K562 (cell line): Measurements from ENCODE around the gene COX11. TPM values are rescaled to one million over a fixed set of nuclear protein-coding genes. Genes with fewer than 3 reads are reported as not detected.

Source experiments
- ATAC-seq: fragments of 200-7000 bp; cut with Tn5 transposase; 3 replicates; pipeline ENCODE4 v1.9.1; 2020; ENCODE audit warnings: moderate library complexity
- BruUV-seq: library from RNA; stranded (reverse); fragments of 400-500 nt; replicated peaks from 2 replicates; lab custom pipeline; 2021; lab: Mats Ljungman, UMichigan
- CTCF ChIA-PET: fragments of 300-600 bp; formaldehyde crosslinking; extraction: SDS; loops from one replicate; lab custom pipeline; 2021; ENCODE audit warnings: low intra/inter-chr PET ratio; lab: Yijun Ruan, JAX
- POLR2A ChIA-PET: fragments of 300-600, 350-650 bp; sonication (Branson Sonifier 250); formaldehyde crosslinking; extraction: SDS; loops from one replicate; lab custom pipeline; 2021; ENCODE audit warnings: antibody characterized with exemption, inconsistent platforms; lab: Yijun Ruan, JAX
- DNase-seq, 4 experiments: peaks; one replicate each; pipeline versions ENCODE4 v3.0.0 to v3.0.0-alpha.2; 2011 to 2018; ENCODE audit warnings: low spot score in 3 of 4, mixed read lengths in 3 of 4; ENCODE audit errors: extremely low read depth in 1 of 4
- FAIRE-seq: peaks from 2 replicates; lab custom pipeline; 2011; peaks lifted over from hg19 to GRCh38; lab: Jason Lieb, UNC
- H2AFZ ChIP-seq: 2 replicates; pipeline ENCODE4 v1.6.0; 2011; ENCODE audit warnings: low read depth, low read length, control low read depth, inconsistent platforms
- H3K27ac ChIP-seq: fragments of 200-600 bp; 3 replicates; pipeline ENCODE4 v1.8.0; 2011; ENCODE audit warnings: low read depth, mild to moderate bottlenecking, control low read depth, inconsistent platforms, low read length, moderate library complexity, mixed read lengths; ENCODE audit errors: extremely low read depth
- H3K27me3 ChIP-seq, 2 experiments: fragments of 300-600 bp in 1 of 2; 2 replicates in 1 of 2; 3 replicates in 1 of 2; pipeline versions ENCODE4 v1.6.0 to v1.8.0; 2011; ENCODE audit warnings: inconsistent platforms in 2 of 2, low read length in 2 of 2, mild to moderate bottlenecking in 1 of 2, mixed read lengths in 1 of 2, moderate library complexity in 1 of 2; ENCODE audit not compliant: control insufficient read depth in 2 of 2, insufficient read depth in 2 of 2
- H3K36me3 ChIP-seq: fragments of 300-600 bp; 3 replicates; pipeline ENCODE4 v1.8.0; 2011; ENCODE audit warnings: mild to moderate bottlenecking, low read length, inconsistent platforms; ENCODE audit not compliant: control insufficient read depth, insufficient read depth
- H3K4me1 ChIP-seq, 2 experiments: fragments of 200-600 bp in 1 of 2; replicated peaks in 1 of 2; 2 replicates in 1 of 2; 3 replicates in 1 of 2; pipeline versions ENCODE4 v1.5.1 to v1.8.0; 2011; ENCODE audit warnings: inconsistent platforms in 2 of 2, low read length in 2 of 2, mild to moderate bottlenecking in 1 of 2, mixed read lengths in 1 of 2, moderate library complexity in 1 of 2; ENCODE audit not compliant: control insufficient read depth in 2 of 2, insufficient read depth in 2 of 2
- H3K4me2 ChIP-seq: 2 replicates; pipeline ENCODE4 v1.6.1; 2011; ENCODE audit warnings: low read length, control low read depth, inconsistent platforms, mixed read lengths; ENCODE audit not compliant: insufficient read depth
- H3K4me3 ChIP-seq: fragments of 200-600 bp; sonication (generic), shearing (Covaris generic); 2 replicates; pipeline ENCODE4 v1.5.1; 2016; ENCODE audit warnings: control low read depth, inconsistent platforms
- H3K79me2 ChIP-seq: fragments of 200-600 bp; 3 replicates; pipeline ENCODE4 v1.8.0; 2011; ENCODE audit warnings: low read length, inconsistent platforms; ENCODE audit not compliant: control insufficient read depth, insufficient read depth
- H3K9ac ChIP-seq, 2 experiments: 2 replicates each; pipeline versions ENCODE4 v1.6.0 to v1.6.1; 2011; ENCODE audit warnings: low read depth in 2 of 2, low read length in 2 of 2, control low read depth in 1 of 2, inconsistent platforms in 1 of 2, mild to moderate bottlenecking in 1 of 2, mixed read lengths in 1 of 2; ENCODE audit not compliant: insufficient read depth in 1 of 2
- H3K9me1 ChIP-seq: one replicate; pipeline ENCODE4 v1.6.0; 2011; ENCODE audit warnings: inconsistent platforms, mild to moderate bottlenecking, low read length, moderate library complexity; ENCODE audit not compliant: control insufficient read depth, insufficient read depth
- H3K9me3 ChIP-seq: replicated peaks from 2 replicates; pipeline ENCODE4 v1.5.1; 2011; ENCODE audit warnings: low read depth, low read length, inconsistent platforms; ENCODE audit not compliant: control insufficient read depth, insufficient read depth
- H4K20me1 ChIP-seq: replicated peaks from 2 replicates; pipeline ENCODE4 v1.6.1; 2011; ENCODE audit warnings: low read length, inconsistent platforms, mixed read lengths; ENCODE audit not compliant: control insufficient read depth, insufficient read depth
- BMI1 ChIP-seq: fragments of 150-350 bp; IDR thresholded peaks from 2 replicates; pipeline ENCODE4 v1.6.1; 2014; ENCODE audit warnings: low read length
- PCBP2 ChIP-seq: fragments of 200-400 bp; formaldehyde crosslinking; IDR thresholded peaks from 2 replicates; pipeline ENCODE4 v1.6.1; 2018; ENCODE audit warnings: low read length, low read depth, mild to moderate bottlenecking, moderate library complexity; ENCODE audit not compliant: poor library complexity, severe bottlenecking
- POLR3A ChIP-seq: IDR thresholded peaks from 2 replicates; pipeline ENCODE4 v1.6.1; 2011; ENCODE audit warnings: borderline replicate concordance, mild to moderate bottlenecking, moderate library complexity; ENCODE audit not compliant: insufficient read length, insufficient read depth; ENCODE audit errors: extremely low read depth
- SIN3B ChIP-seq: fragments of 450-650 bp; IDR thresholded peaks from 2 replicates; pipeline ENCODE4 v1.6.1; 2017; ENCODE audit warnings: low read depth, mild to moderate bottlenecking, moderate library complexity
- TARDBP ChIP-seq: fragments of 450-650 bp; IDR thresholded peaks from 2 replicates; pipeline ENCODE4 v1.6.1; 2016
- WGBS: fragments of 100-300 bp; shearing (Covaris generic); methylation state at CpG from one replicate; pipeline ENCODE4 v1.1.6; 2016; ENCODE audit warnings: low coverage, mixed read lengths; ENCODE audit not compliant: insufficient coverage; ENCODE audit errors: missing lambda C conversion rate; 5-methylcytosine and 5-hydroxymethylcytosine counted together
- in situ Hi-C: fragments of 300-500 bp; cut with MboI; formaldehyde crosslinking; loops from 4 replicates; pipeline ENCODE4 v1.15.0; 2018; ENCODE audit warnings: inconsistent platforms, mixed read lengths
- intact Hi-C: fragments of 100-400 bp; cut with micrococcal nuclease; formaldehyde crosslinking; loops from 2 replicates; pipeline ENCODE4 v1.14.2; 2022
- polyA plus RNA-seq, 8 experiments: library from polyadenylated mRNA; depleted of rRNA in 4 of 8; stranded (reverse) in 5 of 8; unstranded in 3 of 8; fragments of >200 nt; fragmentation: Nextera tagmentation in 2 of 8; fragmentation: Illumina TruSeq in 1 of 8; extraction: Ambion mirVana in 2 of 8; extraction: Trizol in 1 of 8; gene quantifications; 2 replicates each; pipeline versions ENCODE4 v1.2.1 to v1.2.3, GENCODE V29; 2011 to 2014; ENCODE audit warnings: inconsistent platforms in 1 of 8, missing spikeins in 1 of 8
- total RNA-seq, 7 experiments: library from RNA; depleted of rRNA in 6 of 7; stranded (reverse); fragments of >200 nt in 6 of 7; fragmentation: Illumina TruSeq in 2 of 7; extraction: Trizol in 2 of 7; gene quantifications; 2 replicates each; pipeline versions ENCODE4 v1.2.1 to v1.2.3, GENCODE V29; 2011 to 2021; ENCODE audit warnings: low replicate concordance in 1 of 7
- TF ChIP-seq, protein P1 (sequence below), 2 experiments: fragments of 450-650 bp; formaldehyde crosslinking in 1 of 2; IDR thresholded peaks; 2 replicates each; pipeline versions ENCODE4 v1.4.0 to v1.6.1; 2014 to 2020; ENCODE audit warnings: mild to moderate bottlenecking in 2 of 2, borderline replicate concordance in 1 of 2, low read depth in 1 of 2
- TF ChIP-seq, protein P2 (sequence below): fragments of 250-450 bp; sonication (Bioruptor Pico); IDR thresholded peaks from 2 replicates; pipeline ENCODE4 v1.5.0; 2021; ENCODE audit warnings: mild to moderate bottlenecking, borderline replicate concordance
- TF ChIP-seq, protein P3 (sequence below): IDR thresholded peaks from 2 replicates; pipeline ENCODE4 v1.6.1; 2012; ENCODE audit warnings: low read depth, low read length, improper control_type of control experiment, borderline replicate concordance

The COX11 gene
- total and polyA plus RNA-seq, 9 of the 15 experiments (the other 6 are each of a cell fraction or from before 2014, with no cell fraction given): 18.5 to 112 (median 30.7) TPM

DNA sequence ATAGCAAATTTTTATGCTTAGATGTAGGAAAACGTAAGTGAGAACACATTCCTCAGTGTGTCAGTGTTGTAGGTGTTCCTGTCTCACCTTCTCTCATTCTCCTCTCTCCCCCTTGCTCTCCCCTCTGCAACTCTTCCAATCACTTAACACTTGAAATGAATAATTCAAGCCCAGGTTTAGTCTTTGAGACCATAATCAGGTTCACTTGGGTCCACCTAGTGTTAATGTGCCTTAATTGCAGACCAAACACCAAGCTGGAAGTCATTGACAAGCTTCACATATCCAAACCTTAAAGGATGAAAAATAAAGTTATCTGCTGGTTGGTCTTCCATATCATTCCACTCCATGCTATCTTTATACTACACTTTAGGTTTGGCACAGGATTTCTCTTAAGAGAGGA lies 37.1 kb upstream of the COX11 start:
- Histone ChIP-seq H2AFZ (no peak overlapping the region), H3K4me2 (no peak overlapping the region), H3K9ac (no peak overlapping the region), H3K9me1 (no peaks in the 10 kb centered on the region), H3K4me3 (no peak overlapping the region), H3K9me3 (no peaks in the 10 kb centered on the region), H4K20me1 (no peaks in the 10 kb centered on the region), H3K27ac (no peak overlapping the region), H3K79me2 (no peaks in the 10 kb centered on the region), H3K4me1 (no peaks in the 10 kb centered on the region), H3K36me3 (peaks cover 19% of the 10 kb centered on the region; the same call in 1 of the 3 replicates), H3K27me3 (no peaks in the 10 kb centered on the region)
- POLR2A ChIA-PET: interaction anchor here (1.4 to 1.5 kb wide), 3 partner anchors 8 to 16 kb away, joined by 3 to 6 read pairs (median 3); no protein-coding TSS in a partner anchor
- CTCF ChIA-PET: no interaction called here
- in situ Hi-C loops: no loop called here
- ATAC-seq (peak; percentile 75), FAIRE-seq (peak; percentile 78), DNase-seq (peak; percentile 7 to 47 (median 12))
- intact Hi-C loops: no loop called here
- WGBS: 100% methylated on average over 1 of the region's 1 CpG
- BruUV-seq: no TSS peak
- TF ChIP-seq TARDBP (no peak), POLR3A (no peak), BMI1 (no peak), PCBP2 (no peak), SIN3B (no peak)
- TF ChIP-seq, protein P1, sequence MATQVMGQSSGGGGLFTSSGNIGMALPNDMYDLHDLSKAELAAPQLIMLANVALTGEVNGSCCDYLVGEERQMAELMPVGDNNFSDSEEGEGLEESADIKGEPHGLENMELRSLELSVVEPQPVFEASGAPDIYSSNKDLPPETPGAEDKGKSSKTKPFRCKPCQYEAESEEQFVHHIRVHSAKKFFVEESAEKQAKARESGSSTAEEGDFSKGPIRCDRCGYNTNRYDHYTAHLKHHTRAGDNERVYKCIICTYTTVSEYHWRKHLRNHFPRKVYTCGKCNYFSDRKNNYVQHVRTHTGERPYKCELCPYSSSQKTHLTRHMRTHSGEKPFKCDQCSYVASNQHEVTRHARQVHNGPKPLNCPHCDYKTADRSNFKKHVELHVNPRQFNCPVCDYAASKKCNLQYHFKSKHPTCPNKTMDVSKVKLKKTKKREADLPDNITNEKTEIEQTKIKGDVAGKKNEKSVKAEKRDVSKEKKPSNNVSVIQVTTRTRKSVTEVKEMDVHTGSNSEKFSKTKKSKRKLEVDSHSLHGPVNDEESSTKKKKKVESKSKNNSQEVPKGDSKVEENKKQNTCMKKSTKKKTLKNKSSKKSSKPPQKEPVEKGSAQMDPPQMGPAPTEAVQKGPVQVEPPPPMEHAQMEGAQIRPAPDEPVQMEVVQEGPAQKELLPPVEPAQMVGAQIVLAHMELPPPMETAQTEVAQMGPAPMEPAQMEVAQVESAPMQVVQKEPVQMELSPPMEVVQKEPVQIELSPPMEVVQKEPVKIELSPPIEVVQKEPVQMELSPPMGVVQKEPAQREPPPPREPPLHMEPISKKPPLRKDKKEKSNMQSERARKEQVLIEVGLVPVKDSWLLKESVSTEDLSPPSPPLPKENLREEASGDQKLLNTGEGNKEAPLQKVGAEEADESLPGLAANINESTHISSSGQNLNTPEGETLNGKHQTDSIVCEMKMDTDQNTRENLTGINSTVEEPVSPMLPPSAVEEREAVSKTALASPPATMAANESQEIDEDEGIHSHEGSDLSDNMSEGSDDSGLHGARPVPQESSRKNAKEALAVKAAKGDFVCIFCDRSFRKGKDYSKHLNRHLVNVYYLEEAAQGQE (IDR thresholded peaks at IDR 0.05; ENCODE audit: borderline replicate concordance): peak; percentile 30; the same call in 1 of the 2 replicates
- TF ChIP-seq, protein P1 (CRISPR knock-in tag; IDR thresholded peaks at IDR 0.05; ENCODE audit: low read depth): no peak
- TF ChIP-seq, protein P2, sequence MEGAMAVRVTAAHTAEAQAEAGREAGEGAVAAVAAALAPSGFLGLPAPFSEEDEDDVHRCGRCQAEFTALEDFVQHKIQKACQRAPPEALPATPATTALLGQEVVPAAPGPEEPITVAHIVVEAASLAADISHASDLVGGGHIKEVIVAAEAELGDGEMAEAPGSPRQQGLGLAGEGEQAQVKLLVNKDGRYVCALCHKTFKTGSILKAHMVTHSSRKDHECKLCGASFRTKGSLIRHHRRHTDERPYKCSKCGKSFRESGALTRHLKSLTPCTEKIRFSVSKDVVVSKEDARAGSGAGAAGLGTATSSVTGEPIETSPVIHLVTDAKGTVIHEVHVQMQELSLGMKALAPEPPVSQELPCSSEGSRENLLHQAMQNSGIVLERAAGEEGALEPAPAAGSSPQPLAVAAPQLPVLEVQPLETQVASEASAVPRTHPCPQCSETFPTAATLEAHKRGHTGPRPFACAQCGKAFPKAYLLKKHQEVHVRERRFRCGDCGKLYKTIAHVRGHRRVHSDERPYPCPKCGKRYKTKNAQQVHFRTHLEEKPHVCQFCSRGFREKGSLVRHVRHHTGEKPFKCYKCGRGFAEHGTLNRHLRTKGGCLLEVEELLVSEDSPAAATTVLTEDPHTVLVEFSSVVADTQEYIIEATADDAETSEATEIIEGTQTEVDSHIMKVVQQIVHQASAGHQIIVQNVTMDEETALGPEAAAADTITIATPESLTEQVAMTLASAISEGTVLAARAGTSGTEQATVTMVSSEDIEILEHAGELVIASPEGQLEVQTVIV (CRISPR knock-in tag): no peak
- TF ChIP-seq, protein P3, sequence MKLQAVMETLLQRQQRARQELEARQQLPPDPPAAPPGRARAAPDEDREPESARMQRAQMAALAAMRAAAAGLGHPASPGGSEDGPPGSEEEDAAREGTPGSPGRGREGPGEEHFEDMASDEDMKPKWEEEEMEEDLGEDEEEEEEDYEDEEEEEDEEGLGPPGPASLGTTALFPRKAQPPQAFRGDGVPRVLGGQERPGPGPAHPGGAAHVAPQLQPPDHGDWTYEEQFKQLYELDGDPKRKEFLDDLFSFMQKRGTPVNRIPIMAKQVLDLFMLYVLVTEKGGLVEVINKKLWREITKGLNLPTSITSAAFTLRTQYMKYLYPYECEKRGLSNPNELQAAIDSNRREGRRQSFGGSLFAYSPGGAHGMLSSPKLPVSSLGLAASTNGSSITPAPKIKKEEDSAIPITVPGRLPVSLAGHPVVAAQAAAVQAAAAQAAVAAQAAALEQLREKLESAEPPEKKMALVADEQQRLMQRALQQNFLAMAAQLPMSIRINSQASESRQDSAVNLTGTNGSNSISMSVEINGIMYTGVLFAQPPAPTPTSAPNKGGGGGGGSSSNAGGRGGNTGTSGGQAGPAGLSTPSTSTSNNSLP: peak; percentile 15; the same call in 1 of the 2 replicates
